B cell (primary cell): ENCODE data around the gene DNAJA3. TPM values are rescaled to one million over a fixed set of nuclear protein-coding genes. Genes with fewer than 3 reads are reported as not detected.

Experiments used
- ATAC-seq: fragments of 200-7000 bp; cut with Tn5 transposase; one replicate; pipeline ENCODE4 v1.10.0; 2021; ENCODE audit warnings: low read depth, mild to moderate bottlenecking, moderate number of reproducible peaks, moderate library complexity
- CTCF ChIA-PET: fragments of 350-600 bp; sonication (Branson Sonifier 250); formaldehyde crosslinking; loops from one replicate; lab custom pipeline; 2021; ENCODE audit warnings: antibody characterized with exemption, inconsistent platforms; lab: Charles Lee
- POLR2A ChIA-PET: fragments of 350-600 bp; sonication (Branson Sonifier 250); formaldehyde crosslinking; loops from one replicate; lab custom pipeline; 2021; ENCODE audit warnings: antibody characterized with exemption; lab: Charles Lee
- DNase-seq: peaks from one replicate; pipeline ENCODE4 v3.0.0; 2013
- H2AFZ ChIP-seq: 2 replicates; pipeline ENCODE4 v1.6.1; 2012; ENCODE audit warnings: mild to moderate bottlenecking, low read depth, low read length; ENCODE audit not compliant: insufficient read depth, poor library complexity, severe bottlenecking
- H3K27ac ChIP-seq, 2 donors: 1 replicate in 1 of 2; 2 replicates in 1 of 2; pipeline ENCODE4 v1.5.1; 2012 to 2013; ENCODE audit warnings: low read length in 2 of 2, mild to moderate bottlenecking in 2 of 2, moderate library complexity in 1 of 2
- H3K27me3 ChIP-seq, 4 experiments: fragments of 200-600 bp in 1 of 4; sonication (generic) in 1 of 4; replicated peaks in 1 of 4; 1 replicate in 2 of 4; 2 replicates in 2 of 4; pipeline versions ENCODE4 v1.6.1 to v1.7.0; 2013 to 2016; ENCODE audit warnings: low read length in 3 of 4, mild to moderate bottlenecking in 2 of 4, mixed read lengths in 1 of 4, moderate library complexity in 1 of 4; ENCODE audit not compliant: insufficient read depth in 4 of 4, control insufficient read depth in 3 of 4; ENCODE audit errors: control extremely low read depth in 1 of 4
- H3K36me3 ChIP-seq, 2 experiments: replicated peaks in 1 of 2; 1 replicate in 1 of 2; 2 replicates in 1 of 2; pipeline versions ENCODE4 v1.6.1 to v1.7.1; 2013; ENCODE audit warnings: low read length in 1 of 2; ENCODE audit not compliant: insufficient read depth in 2 of 2, control insufficient read depth in 1 of 2; ENCODE audit errors: control extremely low read depth in 1 of 2, extremely low read depth in 1 of 2
- H3K4me1 ChIP-seq, 2 donors: fragments of 200-600 bp in 1 of 2; sonication (generic) in 1 of 2; 1 replicate in 1 of 2; 2 replicates in 1 of 2; pipeline versions ENCODE4 v1.5.1 to v1.6.1; 2013 to 2017; ENCODE audit warnings: low read length in 2 of 2; ENCODE audit not compliant: control insufficient read depth in 2 of 2, insufficient read depth in 2 of 2
- H3K4me2 ChIP-seq: replicated peaks from 2 replicates; pipeline ENCODE3; 2012; ENCODE audit warnings: mild to moderate bottlenecking, low read depth, low read length; ENCODE audit not compliant: poor library complexity, severe bottlenecking
- H3K4me3 ChIP-seq, 5 experiments: fragments of 200-600 bp in 1 of 5; sonication (generic) in 1 of 5; 1 replicate in 3 of 5; 2 replicates in 2 of 5; pipeline versions ENCODE4 v1.5.1 to v1.7.0; 2011 to 2016; ENCODE audit warnings: low read length in 4 of 5, mild to moderate bottlenecking in 4 of 5, low read depth in 2 of 5, control low read depth in 1 of 5, moderate library complexity in 1 of 5; ENCODE audit not compliant: insufficient read depth in 1 of 5; ENCODE audit errors: control extremely low read depth in 1 of 5, extremely low read depth in 1 of 5
- H3K79me2 ChIP-seq: fragments of 200-600 bp; sonication (generic); one replicate; pipeline ENCODE4 v1.6.0; 2016; ENCODE audit warnings: low read length; ENCODE audit not compliant: control insufficient read depth, insufficient read depth
- H3K9ac ChIP-seq: fragments of 200-600 bp; sonication (generic); 2 replicates; pipeline ENCODE4 v1.6.1; 2017; ENCODE audit warnings: mild to moderate bottlenecking, low read length, moderate library complexity
- H3K9me3 ChIP-seq, 3 donors: one replicate each; pipeline versions ENCODE4 v1.6.1 to v1.7.1; 2013; ENCODE audit warnings: low read length in 2 of 3; ENCODE audit not compliant: control insufficient read depth in 2 of 3, insufficient read depth in 1 of 3; ENCODE audit errors: control extremely low read depth in 1 of 3
- H4K20me1 ChIP-seq: 2 replicates; pipeline ENCODE4 v1.6.0; 2012; ENCODE audit warnings: mild to moderate bottlenecking, low read length; ENCODE audit not compliant: insufficient read depth, control insufficient read depth, poor library complexity, severe bottlenecking
- H3K27ac Mint-ChIP-seq: one replicate; pipeline ENCODE4 v1.8.0; 2021; ENCODE audit warnings: mixed read lengths
- H3K27me3 Mint-ChIP-seq: one replicate; pipeline ENCODE4 v1.8.0; 2021; ENCODE audit warnings: mixed read lengths
- H3K4me1 Mint-ChIP-seq: one replicate; pipeline ENCODE4 v1.8.0; 2021; ENCODE audit warnings: mixed read lengths
- H3K4me3 Mint-ChIP-seq: one replicate; pipeline ENCODE4 v1.8.0; 2021; ENCODE audit warnings: mixed read lengths
- H3K9me3 Mint-ChIP-seq: one replicate; pipeline ENCODE4 v1.8.0; 2022; ENCODE audit warnings: mixed read lengths; ENCODE audit not compliant: insufficient read depth
- EZH2 ChIP-seq: IDR thresholded peaks from 2 replicates; pipeline ENCODE4 v1.6.1; 2012; ENCODE audit warnings: borderline replicate concordance, low read depth, mild to moderate bottlenecking, moderate library complexity, low read length; ENCODE audit not compliant: insufficient read depth, poor library complexity, severe bottlenecking
- WGBS: methylation state at CpG from one replicate; pipeline ENCODE4 v1.1.5; 2013; ENCODE audit warnings: missing lambda C conversion rate; ENCODE audit not compliant: insufficient coverage; 5-methylcytosine and 5-hydroxymethylcytosine counted together
- intact Hi-C: fragments of 100-400 bp; cut with micrococcal nuclease; formaldehyde crosslinking; loops from one replicate; pipeline ENCODE4 v1.10.0; 2022
- polyA plus RNA-seq: library from polyadenylated mRNA; depleted of rRNA; stranded (reverse); fragments of >200 nt; gene quantifications from 2 replicates; pipeline ENCODE4 v1.2.3, GENCODE V29; 2012
- total RNA-seq, 2 donors: library from RNA; stranded (reverse); fragments of 120-200 nt in 1 of 2; gene quantifications; 1 replicate in 1 of 2; 2 replicates in 1 of 2; pipeline versions ENCODE4 v1.2.3 to v1.2.4, GENCODE V29; 2013 to 2022
- TF ChIP-seq, protein P1 (sequence below): fragments of 200-600 bp; IDR thresholded peaks from one replicate; pipeline ENCODE4 v1.8.0; 2022; ENCODE audit warnings: antibody characterized with exemption, mild to moderate bottlenecking

The DNAJA3 gene
- total and polyA plus RNA-seq, 2 donors (not counting 1 experiment from before 2014, with no cell fraction given) = 59.3 to 67.7 TPM

DNA sequence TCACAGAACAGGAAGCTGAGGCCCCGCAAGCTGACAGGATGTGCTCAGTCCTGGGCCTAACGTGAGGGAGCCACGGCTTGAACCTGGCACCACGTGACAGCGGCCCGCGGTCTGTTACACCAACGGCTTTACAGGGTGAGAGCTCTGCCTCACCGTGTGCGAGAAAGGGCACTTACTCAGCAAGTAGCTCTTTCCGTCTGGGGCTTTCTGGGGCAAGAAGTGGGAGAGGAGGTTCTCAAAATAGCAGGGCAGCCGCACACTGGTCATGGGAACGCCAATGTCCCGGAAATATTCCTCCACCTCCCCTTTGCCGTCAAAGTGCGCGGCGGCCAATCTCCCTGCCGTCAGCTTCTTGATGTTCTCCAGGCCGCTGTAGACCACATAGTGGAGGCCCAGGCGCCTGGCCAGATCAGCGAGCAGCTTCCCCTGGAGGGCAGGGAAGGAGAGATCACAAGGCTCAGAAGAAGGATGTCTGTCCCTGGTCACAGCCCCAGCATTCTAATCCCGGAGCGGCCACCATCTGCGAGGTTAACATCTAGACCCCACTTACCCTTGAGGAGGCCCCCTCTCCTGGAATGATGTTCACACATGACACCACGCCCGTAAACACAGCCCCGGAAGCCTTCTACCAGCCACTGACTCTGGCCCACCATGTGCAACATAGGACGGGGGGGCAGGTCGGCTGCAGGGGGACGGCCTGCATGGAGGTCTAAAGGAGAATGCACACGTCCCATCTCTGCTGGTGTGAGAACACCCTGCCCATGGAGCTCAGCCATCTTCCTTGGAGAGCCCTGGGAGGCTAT, 40.5 kb downstream of the DNAJA3 start:
- no peak overlapping the region for H3K9ac ChIP-seq
- no peaks in the 10 kb centered on the region for H3K27me3 Mint-ChIP-seq
- H3K4me2 ChIP-seq = no peak overlapping the region
- no peaks in the 10 kb centered on the region for H3K9me3 ChIP-seq
- no peaks in the 10 kb centered on the region for H3K9me3 Mint-ChIP-seq
- intact Hi-C loops = no loop called here
- ChIA-PET POLR2A (interaction anchor here (0.7 kb wide), 1 partner anchor 15 kb away, joined by 4 read pairs; no protein-coding TSS in a partner anchor), CTCF (interaction anchor here (1.1 to 1.2 kb wide), 2 partner anchors 10 to 158 kb away, joined by 4 read pairs; partner anchors contain the start of gene HMOX2)
- no peak overlapping the region for H3K27ac Mint-ChIP-seq
- no peaks in the 10 kb centered on the region for H3K4me1 Mint-ChIP-seq
- no peak for ATAC-seq
- 96% methylated on average over 30 of the region's 32 CpGs for WGBS
- no peak overlapping the region for H3K27ac ChIP-seq
- TF ChIP-seq, protein P1, sequence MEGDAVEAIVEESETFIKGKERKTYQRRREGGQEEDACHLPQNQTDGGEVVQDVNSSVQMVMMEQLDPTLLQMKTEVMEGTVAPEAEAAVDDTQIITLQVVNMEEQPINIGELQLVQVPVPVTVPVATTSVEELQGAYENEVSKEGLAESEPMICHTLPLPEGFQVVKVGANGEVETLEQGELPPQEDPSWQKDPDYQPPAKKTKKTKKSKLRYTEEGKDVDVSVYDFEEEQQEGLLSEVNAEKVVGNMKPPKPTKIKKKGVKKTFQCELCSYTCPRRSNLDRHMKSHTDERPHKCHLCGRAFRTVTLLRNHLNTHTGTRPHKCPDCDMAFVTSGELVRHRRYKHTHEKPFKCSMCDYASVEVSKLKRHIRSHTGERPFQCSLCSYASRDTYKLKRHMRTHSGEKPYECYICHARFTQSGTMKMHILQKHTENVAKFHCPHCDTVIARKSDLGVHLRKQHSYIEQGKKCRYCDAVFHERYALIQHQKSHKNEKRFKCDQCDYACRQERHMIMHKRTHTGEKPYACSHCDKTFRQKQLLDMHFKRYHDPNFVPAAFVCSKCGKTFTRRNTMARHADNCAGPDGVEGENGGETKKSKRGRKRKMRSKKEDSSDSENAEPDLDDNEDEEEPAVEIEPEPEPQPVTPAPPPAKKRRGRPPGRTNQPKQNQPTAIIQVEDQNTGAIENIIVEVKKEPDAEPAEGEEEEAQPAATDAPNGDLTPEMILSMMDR = no peak
- TF ChIP-seq EZH2 = no peak
- DNase-seq = no peak
- H3K4me3 ChIP-seq = no peak overlapping the region
- no peaks in the 10 kb centered on the region for H4K20me1 ChIP-seq
- no peaks in the 10 kb centered on the region for H3K4me1 ChIP-seq
- no peaks in the 10 kb centered on the region for H3K27me3 ChIP-seq
- no peak overlapping the region for H3K4me3 Mint-ChIP-seq
- H3K79me2 ChIP-seq = no peaks in the 10 kb centered on the region
- no peak overlapping the region for H2AFZ ChIP-seq
- peaks cover 0 to 20% of the 10 kb centered on the region in 2 experiments for H3K36me3 ChIP-seq

DNA sequence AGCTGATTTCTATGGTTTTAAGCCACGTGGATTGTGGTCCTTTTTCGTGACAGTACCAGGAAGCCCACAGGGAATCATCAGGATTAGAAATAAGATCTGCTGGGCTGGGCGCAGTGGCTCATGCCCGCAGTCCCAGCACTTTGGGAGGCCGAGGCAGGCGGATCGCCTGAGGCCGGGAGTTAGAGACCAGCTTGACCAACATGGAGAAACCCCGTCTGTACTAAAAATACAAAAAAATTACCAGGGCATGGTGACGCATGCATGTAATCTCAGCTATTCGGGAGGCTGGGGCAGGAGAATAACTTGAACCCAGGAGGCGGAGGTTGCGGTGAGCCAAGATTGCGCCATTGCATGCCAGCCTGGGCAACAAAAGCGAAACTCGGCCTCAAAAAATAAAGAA, 42.2 kb downstream of the DNAJA3 start:
- Mint-ChIP-seq H3K4me1 (peaks cover 3% of the 10 kb centered on the region), H3K9me3 (no peaks in the 10 kb centered on the region), H3K27ac (no peak overlapping the region), H3K27me3 (no peaks in the 10 kb centered on the region), H3K4me3 (no peak overlapping the region)
- DNase-seq (no peak), ATAC-seq (no peak)
- TF ChIP-seq, protein P1 = no peak
- TF ChIP-seq EZH2 = no peak
- CTCF ChIA-PET = interaction anchor here (0.9 kb wide), 1 partner anchor 38 kb away, joined by 3 read pairs; no protein-coding TSS in a partner anchor
- Histone ChIP-seq H3K4me1 (no peaks in the 10 kb centered on the region), H3K4me3 (no peak overlapping the region), H3K9ac (no peak overlapping the region), H3K27me3 (no peaks in the 10 kb centered on the region), H2AFZ (no peak overlapping the region), H3K79me2 (no peaks in the 10 kb centered on the region), H3K4me2 (no peak overlapping the region), H3K9me3 (no peaks in the 10 kb centered on the region), H3K36me3 (peaks cover 0 to 20% of the 10 kb centered on the region in 2 experiments), H4K20me1 (no peaks in the 10 kb centered on the region), H3K27ac (no peak overlapping the region)
- intact Hi-C loops = no loop called here
- 97% methylated on average over 14 of the region's 16 CpGs for WGBS
- POLR2A ChIA-PET = interaction anchor here (0.6 to 0.7 kb wide), 2 partner anchors 63 to 182 kb away, joined by 5 to 6 read pairs; no protein-coding TSS in a partner anchor
